Activated CD4-positive, alpha-beta T cell treated with anti-CD3 and anti-CD28 coated beads, Interleukin-2, Interleukin-4, amounts not matched to agents 100 ng/mL and 50 ng/mL, durations not matched to agents 16 hours and 8 hours (primary cell): ENCODE data around the gene MRPL43.
"Not testable (repeated sequence)": the region's sequence is repeated elsewhere in the genome, so short reads cannot be mapped to it uniquely, and the experiment has no call there.

Source experiments
- DNase-seq: peaks from one replicate; pipeline ENCODE4 v3.0.0-alpha.2; 2020; ENCODE audit warnings: low spot score

MRPL43 gene

GRCh38 chr10:100986952-100987684 lies at the start of gene MRPL43, which contains the start of gene TWNK:
Gene MRPL43 (minus strand): TSS chr10:100987497. CDS start chr10:100987443, 54 bp downstream.
Gene TWNK (plus strand): TSS chr10:100987543. CDS start chr10:100988211, 668 bp downstream.
- peak; percentile 87 for DNase-seq

- no peak for DNase-seq
These were observed 49.4 kb upstream of the MRPL43 start for GRCh38 chr10:101036726-101037125.

GRCh38 chr10:101035916-101036702 lies 48.8 kb upstream of the MRPL43 start:
- no peak for DNase-seq

- DNase-seq = no peak
These were observed 48.0 kb upstream of the MRPL43 start for GRCh38 chr10:101035314-101035713.

DNA sequence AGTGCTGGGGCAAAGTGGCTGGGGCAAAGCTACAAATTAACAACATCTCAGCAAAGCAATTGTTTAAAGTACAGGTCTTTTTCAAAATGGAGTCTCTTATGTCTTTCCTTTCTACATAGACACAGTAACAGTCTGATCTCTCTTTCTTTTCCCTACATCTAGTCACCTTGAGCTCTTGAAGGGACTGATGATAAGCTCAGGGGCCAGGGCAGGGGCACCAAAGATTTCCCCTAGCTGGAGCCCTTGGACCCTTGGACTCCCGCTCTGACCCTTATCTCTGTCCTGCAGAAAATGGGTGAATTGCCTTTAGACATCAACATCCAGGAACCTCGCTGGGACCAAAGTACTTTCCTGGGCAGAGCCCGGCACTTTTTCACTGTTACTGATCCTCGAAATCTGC lies 47.1 kb upstream of the MRPL43 start:
- not testable (repeated sequence) for DNase-seq

DNA sequence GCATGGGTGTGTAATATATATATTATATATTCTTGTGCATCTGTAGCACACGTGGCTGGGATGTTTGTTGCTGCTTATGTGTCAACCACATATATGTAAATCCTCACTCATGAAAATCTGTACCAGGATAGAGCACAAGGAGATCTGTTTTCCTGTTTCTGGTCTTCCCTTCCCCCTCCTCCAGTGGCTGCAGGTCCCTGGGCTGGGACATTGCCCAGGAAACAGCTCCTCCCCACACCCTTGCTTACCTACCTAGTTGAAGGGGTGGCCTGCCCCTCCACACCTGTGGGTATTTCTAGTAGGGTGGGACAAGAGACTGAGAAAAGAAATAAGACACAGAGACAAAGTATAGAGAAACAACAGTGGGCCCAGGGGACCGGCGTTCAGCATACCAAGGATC lies 46.0 kb upstream of the MRPL43 start:
- DNase-seq = no peak

DNA sequence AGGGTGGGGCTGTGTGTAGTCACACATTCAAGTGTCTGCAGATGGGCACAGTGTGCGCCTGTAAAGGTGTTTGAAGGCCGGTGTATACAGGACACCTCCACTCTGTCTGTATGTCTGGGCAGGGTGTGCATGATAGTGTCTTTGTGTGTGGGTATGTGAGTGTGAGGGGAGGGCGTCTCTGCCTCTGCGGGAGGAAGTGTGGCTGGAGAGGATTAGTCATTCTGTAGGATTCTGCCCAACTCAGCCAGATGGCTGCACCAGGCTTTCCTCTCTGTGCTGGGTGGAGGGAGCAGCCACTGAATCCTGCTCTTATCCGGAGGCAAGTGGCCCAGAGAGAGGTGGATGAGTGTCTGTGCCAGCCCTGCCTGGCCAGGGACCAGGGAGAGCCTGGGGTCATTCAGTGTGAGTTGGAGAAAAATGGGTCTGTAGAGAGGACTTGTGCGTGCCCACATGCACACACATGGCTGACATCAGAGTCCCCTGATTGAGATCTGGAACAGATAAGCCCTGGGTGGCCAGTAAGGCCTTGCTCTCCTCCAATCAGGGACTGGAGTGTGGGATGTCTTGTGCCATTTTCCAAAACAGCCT lies 45.4 kb upstream of the MRPL43 start:
- DNase-seq = peak; percentile 73

DNA sequence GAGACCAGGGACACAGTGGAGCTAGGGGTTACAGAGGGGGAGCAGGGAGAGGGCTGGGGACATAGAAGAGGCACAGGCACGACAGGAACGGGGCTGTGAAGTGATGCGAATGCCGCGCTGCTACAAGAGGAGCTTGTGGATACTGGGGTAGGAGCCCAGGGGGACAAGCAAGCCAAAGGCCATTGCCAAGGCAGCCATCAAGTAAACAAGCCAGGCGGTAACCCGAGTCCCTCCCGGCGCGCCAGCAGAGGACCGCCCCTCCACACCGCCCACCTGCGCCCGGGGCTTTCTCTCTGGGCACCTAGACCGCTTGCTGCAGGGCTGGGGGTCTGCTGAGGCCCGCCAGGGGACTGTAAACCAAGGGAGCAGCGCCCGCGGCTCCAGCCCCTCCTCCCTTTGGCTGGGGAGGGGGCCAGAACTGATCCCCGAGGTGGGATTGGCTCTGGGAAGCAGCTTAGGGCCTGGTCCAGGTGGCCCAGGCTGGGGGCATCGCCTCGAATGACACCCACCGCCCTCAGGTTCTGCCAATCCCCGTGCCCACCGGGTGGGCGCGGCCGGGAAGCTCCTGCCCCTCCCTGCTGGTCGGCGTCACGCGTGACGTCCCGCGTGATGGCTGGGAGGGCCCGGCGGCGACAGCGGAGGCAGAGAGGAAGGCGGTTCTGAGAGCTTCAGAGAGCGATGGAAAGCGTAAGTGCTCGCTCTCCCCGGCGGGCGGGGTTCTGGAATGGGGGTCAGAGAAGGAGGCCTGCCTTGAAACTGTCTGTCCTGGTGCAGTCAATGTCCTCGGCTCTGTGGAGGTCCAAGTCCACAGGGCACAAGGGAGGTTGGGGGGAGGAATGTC lies 44.7 kb upstream of the MRPL43 start:
- peak; percentile 67 for DNase-seq

GRCh38 chr10:101031128-101031795 lies 44.0 kb upstream of the MRPL43 start, which contains the start of the genes PDZD7 and SFXN3:
Gene PDZD7 (minus strand): TSS chr10:101031129. CDS start chr10:101030219, 910 bp downstream.
Gene SFXN3 (plus strand): TSS chr10:101031234. CDS start chr10:101034695, 3,461 bp downstream.
- peak; percentile 97 for DNase-seq

GRCh38 chr10:101030496-101031127 lies 43.3 kb upstream of the MRPL43 start:
- no peak for DNase-seq

DNA sequence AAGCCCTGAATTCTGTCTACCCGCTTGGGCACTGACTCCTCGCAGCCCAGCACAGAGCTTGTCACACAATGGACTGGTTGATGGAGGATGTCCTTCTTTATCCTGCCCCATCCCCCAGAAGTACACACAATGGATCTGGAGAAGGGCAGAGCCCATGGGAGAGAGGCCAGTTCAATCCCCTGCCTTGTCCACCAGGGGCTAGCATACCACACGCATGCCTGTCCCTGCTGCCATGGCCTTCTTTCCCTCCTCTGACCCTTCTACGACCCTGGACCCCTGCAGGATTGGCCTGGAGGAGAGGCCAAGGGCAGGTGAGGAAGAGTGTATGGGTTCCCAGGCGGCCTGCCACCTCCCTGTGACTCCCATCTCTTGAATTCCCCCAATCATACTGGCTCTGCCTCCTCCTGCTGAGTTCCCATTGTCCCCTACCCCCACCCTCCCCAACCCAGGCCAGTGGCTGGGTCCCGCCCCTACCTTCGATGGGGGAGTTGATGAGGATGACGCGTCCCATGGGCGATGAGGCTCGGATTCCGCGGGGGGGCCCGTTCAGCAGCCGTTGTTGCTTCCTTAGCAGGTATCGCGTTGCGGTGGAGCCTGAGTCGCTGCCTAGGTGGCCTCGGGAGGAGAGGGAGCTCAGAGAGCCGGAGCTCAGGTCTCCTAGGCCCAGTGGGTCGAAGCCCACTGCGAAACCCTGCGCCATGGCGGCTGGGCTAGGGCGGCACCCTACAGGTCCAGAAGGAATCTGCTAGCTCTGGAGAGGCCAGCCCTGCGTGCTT lies 42.4 kb upstream of the MRPL43 start:
- DNase-seq = no peak

DNA sequence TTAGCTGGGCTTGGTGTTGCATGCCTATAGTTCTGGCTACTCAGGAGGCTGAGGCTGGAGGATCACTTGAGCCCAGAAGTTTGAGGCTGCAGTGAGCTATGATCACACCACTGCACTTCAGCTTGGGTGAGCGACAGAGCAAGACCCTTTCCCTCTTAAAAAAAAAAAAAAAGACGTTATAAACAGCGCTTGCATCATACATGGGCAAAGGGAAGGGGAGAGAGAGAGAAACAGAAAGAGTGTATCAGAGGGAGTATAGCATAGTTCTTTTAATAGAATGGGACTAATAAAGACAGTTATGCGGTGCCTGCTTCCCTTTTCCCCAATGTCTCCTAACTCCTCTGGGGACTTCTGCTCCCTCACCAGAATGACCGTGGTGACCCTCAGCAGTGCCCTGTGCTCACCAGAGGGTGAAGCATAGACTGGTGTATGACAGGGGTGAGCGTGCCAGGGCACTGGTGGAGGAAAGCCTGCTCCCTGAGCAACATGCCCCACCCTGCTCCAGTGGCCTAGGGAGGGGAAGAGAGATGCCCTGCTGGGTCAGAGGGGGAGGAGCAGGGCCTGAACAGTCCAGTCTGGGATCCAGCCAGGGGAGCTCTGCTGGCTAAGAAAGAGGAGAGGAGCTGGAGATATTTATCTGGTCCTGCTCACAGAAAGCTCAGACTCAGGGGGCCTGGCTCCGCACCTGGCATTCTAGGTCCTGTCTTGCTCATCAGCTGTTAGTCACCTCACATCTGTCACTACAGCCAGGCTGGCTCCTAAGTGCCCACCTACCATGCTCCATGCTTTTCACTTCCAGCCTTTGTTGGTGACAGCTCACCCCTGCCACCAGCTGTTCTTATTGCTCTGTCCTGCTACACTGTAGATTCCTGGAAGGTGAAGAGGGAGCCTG lies 41.4 kb upstream of the MRPL43 start:
- DNase-seq = no peak

GRCh38 chr10:101027106-101027720 lies 39.9 kb upstream of the MRPL43 start:
- DNase-seq = no peak

DNA sequence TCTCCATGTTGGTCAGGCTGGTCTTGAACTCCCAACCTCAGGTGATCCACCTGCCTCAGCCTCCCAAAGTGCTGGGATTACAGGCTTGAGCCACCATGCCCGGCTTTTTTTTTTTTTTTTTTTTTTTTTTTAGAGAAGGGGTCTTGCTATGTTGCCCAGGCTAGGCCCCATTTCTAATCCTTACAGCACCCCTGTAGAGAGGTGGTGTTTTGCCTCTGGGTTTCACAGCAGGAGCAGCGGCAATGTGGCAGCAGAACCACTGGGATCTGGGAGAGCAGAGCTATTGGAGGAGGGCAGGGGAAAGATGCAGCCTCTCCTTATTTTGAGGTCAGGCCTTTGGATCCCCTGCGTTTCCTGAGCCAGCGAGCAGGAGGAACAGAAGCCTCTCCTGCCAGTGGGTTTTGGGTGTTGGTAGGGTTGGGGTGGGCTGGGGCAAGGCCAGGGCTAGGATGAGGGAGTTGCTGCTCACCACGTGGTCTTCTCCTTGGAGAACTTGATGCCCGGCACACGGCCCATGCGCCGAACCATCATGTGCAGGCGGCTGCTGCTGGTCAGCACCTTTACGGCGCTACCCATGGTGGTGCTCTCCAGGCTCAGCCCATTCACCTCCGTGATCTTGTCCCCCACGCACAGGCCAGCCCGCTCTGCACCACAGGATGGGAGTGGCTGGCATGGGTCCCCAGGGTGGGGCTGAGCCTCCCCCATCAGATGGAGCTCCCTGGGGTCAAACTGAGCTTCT lies 35.8 kb upstream of the MRPL43 start:
- DNase-seq = no peak

DNA sequence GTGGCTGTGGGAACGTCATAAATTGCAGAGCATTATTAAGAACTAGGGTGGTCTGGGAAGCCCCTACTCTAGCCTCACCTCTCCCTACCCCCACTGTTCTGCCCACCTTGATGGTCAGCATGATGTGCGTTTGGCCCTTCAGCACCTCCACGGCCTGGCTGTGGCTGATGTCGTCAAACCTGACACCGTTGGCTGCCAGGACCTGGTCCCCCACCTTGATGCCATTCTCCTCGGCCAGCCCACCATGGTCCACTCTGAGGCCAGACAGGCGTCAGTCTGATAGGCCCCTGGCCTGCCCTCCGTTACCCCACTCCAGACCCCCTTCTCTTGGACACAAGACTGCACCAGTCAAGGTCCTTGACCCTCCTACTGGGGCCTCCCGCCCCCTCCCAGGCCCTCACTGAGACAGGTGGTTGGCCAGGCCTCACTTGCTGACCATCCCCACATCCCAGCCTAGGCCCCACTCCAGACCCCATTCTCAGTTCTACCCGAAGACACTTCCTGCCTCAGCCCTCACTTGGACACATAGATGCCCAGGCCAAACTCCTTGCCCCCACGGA lies 34.5 kb upstream of the MRPL43 start:
- DNase-seq = no peak

DNA sequence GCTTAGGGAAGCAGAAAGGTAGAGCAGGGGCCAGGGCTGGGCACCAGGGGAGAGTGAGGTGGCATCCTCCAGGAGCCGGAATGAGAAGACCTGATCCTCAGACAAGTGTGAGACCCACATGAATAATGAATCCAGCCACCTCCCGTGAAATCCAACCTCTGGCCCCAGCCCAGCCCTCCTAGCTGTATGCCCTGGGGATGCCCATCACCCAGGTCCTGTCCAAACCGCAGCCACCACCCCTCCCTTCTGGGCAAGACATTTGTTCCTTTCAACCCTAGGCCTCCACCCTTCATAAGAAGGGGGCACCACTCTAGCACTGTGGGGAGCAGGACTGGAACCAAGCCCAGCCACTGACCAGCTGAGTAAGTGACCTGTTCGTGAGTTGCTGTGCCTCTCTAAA lies 33.9 kb upstream of the MRPL43 start:
- no peak for DNase-seq

- no peak for DNase-seq
These were observed 33.3 kb upstream of the MRPL43 start for GRCh38 chr10:101020427-101021075.
